RWPE2 (cell line): Measurements from ENCODE around the gene RIMBP2.
A peak's percentile ranks its signal among the peaks of the same experiment; 100 is the strongest.

Experiments
- ATAC-seq: fragments of 200-7000 bp; cut with Tn5 transposase; 3 replicates; pipeline ENCODE4 v1.9.1; 2021; ENCODE audit warnings: low read depth
- DNase-seq: peaks from one replicate; pipeline ENCODE4 v3.0.0-alpha.2; 2020; ENCODE audit warnings: low spot score
- H3K27ac ChIP-seq: fragments of 450-650 bp; 2 replicates; pipeline ENCODE4 v1.5.1; 2017; ENCODE audit warnings: mild to moderate bottlenecking; ENCODE audit not compliant: poor library complexity, severe bottlenecking
- H3K27me3 ChIP-seq: fragments of 250-450 bp; sonication (Bioruptor Pico); 2 replicates; pipeline ENCODE4 v1.5.1; 2021; ENCODE audit warnings: mild to moderate bottlenecking, moderate library complexity; ENCODE audit not compliant: insufficient read depth, poor library complexity, severe bottlenecking
- H3K36me3 ChIP-seq: fragments of 250-450 bp; sonication (Bioruptor Pico); 2 replicates; pipeline ENCODE4 v1.5.1; 2020; ENCODE audit warnings: low read depth, mild to moderate bottlenecking, moderate library complexity
- H3K4me1 ChIP-seq: fragments of 250-450 bp; sonication (Bioruptor Pico); 2 replicates; pipeline ENCODE4 v1.5.1; 2021; ENCODE audit warnings: mild to moderate bottlenecking, moderate library complexity; ENCODE audit not compliant: insufficient read depth, poor library complexity, severe bottlenecking
- H3K4me3 ChIP-seq: fragments of 250-450 bp; sonication (Bioruptor Pico); 2 replicates; pipeline ENCODE4 v1.5.1; 2021; ENCODE audit warnings: mild to moderate bottlenecking, moderate library complexity; ENCODE audit not compliant: severe bottlenecking
- H3K9me3 ChIP-seq: fragments of 250-450 bp; sonication (Bioruptor Pico); 2 replicates; pipeline ENCODE4 v1.5.1; 2021; ENCODE audit warnings: mild to moderate bottlenecking, moderate library complexity; ENCODE audit not compliant: severe bottlenecking
- TF ChIP-seq, protein P1 (sequence below): fragments of 450-650 bp; IDR thresholded peaks from one replicate; pipeline ENCODE4 v1.5.1; 2017; ENCODE audit warnings: mild to moderate bottlenecking, moderate library complexity; ENCODE audit not compliant: poor library complexity, severe bottlenecking

RIMBP2 gene

DNA sequence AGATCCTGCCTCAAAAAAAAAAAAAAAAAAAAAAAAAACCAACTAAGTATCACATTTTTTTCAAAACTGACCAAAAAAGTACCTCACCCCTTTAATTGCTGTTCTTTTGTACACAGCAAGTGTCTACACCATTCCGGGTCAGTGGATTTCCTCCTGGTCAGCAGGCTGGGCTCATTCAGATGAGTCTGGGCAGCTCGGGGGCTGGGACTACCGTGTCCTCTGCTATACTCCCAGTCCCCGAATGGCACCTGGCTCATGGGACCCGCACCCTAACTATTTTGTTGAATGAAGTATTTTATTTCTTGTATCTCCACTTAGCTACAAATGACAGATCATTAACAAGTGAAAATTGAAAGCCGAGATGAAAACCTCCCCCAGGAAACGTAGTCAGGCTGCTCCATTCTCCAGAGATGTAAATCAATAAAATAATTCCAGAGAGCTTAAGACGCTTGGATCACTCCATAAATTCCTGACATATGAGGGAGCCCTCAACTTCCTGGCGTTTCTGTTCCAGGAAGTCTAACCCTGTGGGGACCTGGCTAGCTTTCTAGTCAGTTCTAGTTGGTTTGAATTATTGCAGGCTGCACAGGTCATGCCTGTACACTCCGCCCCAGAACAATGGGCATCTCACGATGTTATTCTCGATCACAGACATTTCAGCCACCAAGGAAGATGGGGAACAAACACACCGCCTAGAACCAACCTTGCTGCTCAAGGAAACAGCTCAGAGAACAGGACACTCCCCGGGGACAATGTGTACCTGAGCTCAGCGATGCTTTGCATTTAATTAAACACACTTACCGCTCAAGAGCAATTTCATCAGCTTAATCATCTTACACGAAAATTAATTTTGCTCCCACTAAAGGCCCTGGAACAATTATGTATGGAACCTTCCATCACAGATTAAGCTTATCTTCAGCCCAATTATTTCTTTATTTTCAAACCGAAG, 76.3 kb downstream of the RIMBP2 start:
- ATAC-seq (peak; percentile 49; the same call in 1 of the 3 replicates), DNase-seq (no peak)
- H3K27me3 ChIP-seq = peaks cover 6% of the 10 kb centered on the region

DNA sequence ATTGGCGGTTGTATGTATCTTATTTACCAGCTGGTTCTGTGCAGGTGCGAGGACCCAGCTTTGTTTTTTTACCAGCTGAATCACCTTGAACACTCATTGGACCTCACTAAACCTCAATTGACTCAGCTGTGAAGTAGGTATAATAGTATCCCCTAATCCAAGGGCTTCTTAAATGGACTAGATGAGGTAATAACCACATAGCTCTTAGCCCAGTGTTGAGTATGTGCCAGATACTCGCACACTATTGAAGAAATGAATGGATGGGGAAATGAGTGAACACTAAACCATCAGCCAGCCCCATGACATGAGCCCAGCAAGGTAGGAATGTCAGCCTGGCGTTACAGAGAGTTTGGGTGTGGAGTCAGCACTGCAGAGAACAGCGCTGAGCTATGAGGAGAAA, 79.7 kb downstream of the RIMBP2 start:
- peaks cover 36% of the 10 kb centered on the region for H3K27me3 ChIP-seq

More for the DNA sequence above, 76.3 kb downstream of the RIMBP2 start:
- Histone ChIP-seq H3K9me3 (no peaks in the 10 kb centered on the region), H3K36me3 (no peaks in the 10 kb centered on the region), H3K4me3 (no peak overlapping the region), H3K4me1 (no peaks in the 10 kb centered on the region), H3K27ac (no peak overlapping the region)
- TF ChIP-seq, protein P1, sequence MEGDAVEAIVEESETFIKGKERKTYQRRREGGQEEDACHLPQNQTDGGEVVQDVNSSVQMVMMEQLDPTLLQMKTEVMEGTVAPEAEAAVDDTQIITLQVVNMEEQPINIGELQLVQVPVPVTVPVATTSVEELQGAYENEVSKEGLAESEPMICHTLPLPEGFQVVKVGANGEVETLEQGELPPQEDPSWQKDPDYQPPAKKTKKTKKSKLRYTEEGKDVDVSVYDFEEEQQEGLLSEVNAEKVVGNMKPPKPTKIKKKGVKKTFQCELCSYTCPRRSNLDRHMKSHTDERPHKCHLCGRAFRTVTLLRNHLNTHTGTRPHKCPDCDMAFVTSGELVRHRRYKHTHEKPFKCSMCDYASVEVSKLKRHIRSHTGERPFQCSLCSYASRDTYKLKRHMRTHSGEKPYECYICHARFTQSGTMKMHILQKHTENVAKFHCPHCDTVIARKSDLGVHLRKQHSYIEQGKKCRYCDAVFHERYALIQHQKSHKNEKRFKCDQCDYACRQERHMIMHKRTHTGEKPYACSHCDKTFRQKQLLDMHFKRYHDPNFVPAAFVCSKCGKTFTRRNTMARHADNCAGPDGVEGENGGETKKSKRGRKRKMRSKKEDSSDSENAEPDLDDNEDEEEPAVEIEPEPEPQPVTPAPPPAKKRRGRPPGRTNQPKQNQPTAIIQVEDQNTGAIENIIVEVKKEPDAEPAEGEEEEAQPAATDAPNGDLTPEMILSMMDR = no peak

DNA sequence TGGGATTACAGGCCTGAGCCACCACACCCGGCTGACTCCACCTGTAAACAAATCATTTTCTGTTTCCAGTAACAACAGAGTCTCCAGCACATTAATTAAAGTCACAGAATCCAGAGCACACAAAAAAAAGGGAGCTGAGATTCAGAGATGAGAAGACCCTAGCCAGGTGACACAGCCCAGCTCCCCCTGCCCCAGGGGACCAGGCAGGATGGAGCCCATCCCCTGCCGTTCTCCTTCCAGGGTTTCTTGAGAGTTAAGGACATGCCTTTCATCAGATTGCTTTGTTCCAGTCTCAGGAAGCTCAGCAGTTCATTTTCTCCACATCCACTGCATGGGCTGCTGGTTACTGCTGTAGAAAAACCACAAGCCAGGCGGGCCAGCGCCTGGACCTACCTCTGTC, 81.2 kb downstream of the RIMBP2 start:
- H3K27me3 ChIP-seq = peaks cover 36% of the 10 kb centered on the region
- DNase-seq (no peak), ATAC-seq (no peak)
- H3K4me1 ChIP-seq = no peaks in the 10 kb centered on the region
- H3K9me3 ChIP-seq = no peaks in the 10 kb centered on the region
- H3K27ac ChIP-seq = no peak overlapping the region
- H3K4me3 ChIP-seq = no peak overlapping the region
- TF ChIP-seq, protein P1 = no peak
- no peaks in the 10 kb centered on the region for H3K36me3 ChIP-seq

More for the DNA sequence above, 79.7 kb downstream of the RIMBP2 start:
- TF ChIP-seq, protein P1 = no peak
- Histone ChIP-seq H3K36me3 (no peaks in the 10 kb centered on the region), H3K4me3 (no peak overlapping the region), H3K4me1 (no peaks in the 10 kb centered on the region), H3K9me3 (no peaks in the 10 kb centered on the region), H3K27ac (no peak overlapping the region)
- ATAC-seq (no peak), DNase-seq (no peak)

DNA sequence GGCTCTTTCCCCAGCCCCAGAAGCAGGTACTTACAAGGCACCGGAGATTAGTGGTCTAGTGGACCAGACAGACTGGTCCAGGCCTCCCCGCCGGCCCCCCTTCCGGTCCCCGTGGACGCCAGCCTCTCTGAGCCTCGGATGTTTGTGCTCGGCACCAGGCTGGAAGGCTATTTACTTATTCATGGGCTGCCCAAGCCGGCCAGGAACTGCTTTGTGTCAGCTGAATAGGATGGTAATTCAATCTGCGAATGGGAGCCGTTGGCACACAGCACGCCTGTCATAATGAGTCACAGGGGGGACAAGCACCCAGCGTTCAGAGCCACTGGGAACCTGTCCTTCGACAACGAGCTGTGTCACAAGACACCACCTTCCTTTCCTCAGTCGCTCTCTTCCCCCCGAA, 82.3 kb downstream of the RIMBP2 start:
- DNase-seq = no peak
- H3K36me3 ChIP-seq = no peaks in the 10 kb centered on the region

More for the DNA sequence above, 82.3 kb downstream of the RIMBP2 start:
- peak; percentile 64 for ATAC-seq
- Histone ChIP-seq H3K9me3 (no peaks in the 10 kb centered on the region), H3K4me1 (no peaks in the 10 kb centered on the region), H3K4me3 (no peak overlapping the region), H3K27me3 (peaks cover 36% of the 10 kb centered on the region), H3K27ac (no peak overlapping the region)
- TF ChIP-seq, protein P1 = no peak
